ENCODE data around the gene WDR87.

The WDR87 gene

GRCh38 chr19:37905946-37906868 is at the start of gene WDR87:
TSS of gene WDR87 (minus strand) at chr19:37906594. CDS start at chr19:37898239, 8,355 bp downstream.
- no peak for DNase-seq

- no peak for DNase-seq
Measured at GRCh38 chr19:37955986-37956385, 49.6 kb upstream of the WDR87 start.

GRCh38 chr19:37954421-37954874 is 48.1 kb upstream of the WDR87 start:
- DNase-seq: no peak

GRCh38 chr19:37953918-37954303 is 47.5 kb upstream of the WDR87 start:
- DNase-seq: no peak

GRCh38 chr19:37953171-37953917 is 47.0 kb upstream of the WDR87 start:
- DNase-seq: no peak

- DNase-seq: no peak
Measured at GRCh38 chr19:37951816-37952210, 45.4 kb upstream of the WDR87 start.

- DNase-seq: no peak
Measured at GRCh38 chr19:37950471-37951175, 44.2 kb upstream of the WDR87 start.

GRCh38 chr19:37948362-37948761 is 42.0 kb upstream of the WDR87 start:
- no peak for DNase-seq

- no peak for DNase-seq
Measured at GRCh38 chr19:37947778-37948177, 41.4 kb upstream of the WDR87 start.

GRCh38 chr19:37946132-37946531 is 39.7 kb upstream of the WDR87 start:
- no peak for DNase-seq

GRCh38 chr19:37943480-37943879 is 37.1 kb upstream of the WDR87 start:
- DNase-seq: no peak

- no peak for DNase-seq
Measured at GRCh38 chr19:37942516-37942902, 36.1 kb upstream of the WDR87 start.

GRCh38 chr19:37941782-37942515 is 35.6 kb upstream of the WDR87 start:
- no peak for DNase-seq

GRCh38 chr19:37938353-37938752 is 32.0 kb upstream of the WDR87 start:
- DNase-seq: no peak

GRCh38 chr19:37936886-37937285 is 30.5 kb upstream of the WDR87 start:
- DNase-seq: no peak

GRCh38 chr19:37936166-37936565 is 29.8 kb upstream of the WDR87 start:
- DNase-seq: no peak

- DNase-seq: no peak
Measured at GRCh38 chr19:37935341-37935740, 28.9 kb upstream of the WDR87 start.

GRCh38 chr19:37933937-37934358 is 27.6 kb upstream of the WDR87 start:
- no peak for DNase-seq

- no peak for DNase-seq
Measured at GRCh38 chr19:37932985-37933936, 26.9 kb upstream of the WDR87 start.

- no peak for DNase-seq
Measured at GRCh38 chr19:37931881-37932655, 25.7 kb upstream of the WDR87 start.

- no peak for DNase-seq
Measured at GRCh38 chr19:37930416-37930815, 24.0 kb upstream of the WDR87 start.

Measured in SIG-M5 (cell line).